NT2/D1 (cell line): ENCODE data around the gene MYB.

Experiments
- SUZ12 ChIP-seq: IDR thresholded peaks from 2 replicates; pipeline ENCODE4 v1.6.1; 2011; ENCODE audit not compliant: insufficient read length, insufficient read depth; ENCODE audit errors: extremely low read depth
- YY1 ChIP-seq: IDR thresholded peaks from 2 replicates; pipeline ENCODE4 v1.6.1; 2011; ENCODE audit not compliant: insufficient read length, insufficient read depth
- ZNF274 ChIP-seq: IDR thresholded peaks from 2 replicates; pipeline ENCODE4 v1.6.1; 2011; ENCODE audit warnings: mild to moderate bottlenecking, low read depth, low read length

- TF ChIP-seq YY1, result no peak
- TF ChIP-seq ZNF274, result no peak
- TF ChIP-seq SUZ12, result no peak
Measured at GRCh38 chr6:135166515-135166914, 14.6 kb upstream of the MYB start.
